ENCODE measurements around the gene STX8.

The STX8 gene

DNA sequence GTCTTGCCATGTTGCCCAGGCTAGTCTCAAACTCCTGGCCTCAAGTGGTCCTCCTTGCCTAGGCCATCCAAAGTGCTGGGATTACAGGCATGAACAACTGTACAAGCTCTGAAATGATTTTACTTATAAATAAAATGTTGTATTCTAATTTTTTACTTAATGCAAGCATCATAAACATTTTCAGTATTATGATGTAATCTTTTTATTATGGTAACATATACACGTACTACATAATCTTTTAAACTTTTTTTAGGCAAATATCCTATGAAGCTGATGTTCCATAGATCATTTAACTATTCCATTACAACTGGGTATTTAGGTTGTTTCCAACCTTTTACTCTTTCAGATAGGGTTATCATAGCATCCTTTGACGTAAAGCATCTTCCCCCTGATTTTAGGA is 35.9 kb upstream of the STX8 start:
- TF ChIP-seq FOXP2 (optimal IDR thresholded peaks at IDR 0.05; ENCODE audit: borderline replicate concordance, extremely low read depth, extremely low read length, insufficient read depth) (no peak), TAF1 (IDR thresholded peaks at IDR 0.05; ENCODE audit: borderline replicate concordance, insufficient read depth, low read length) (no peak), POLR2AphosphoS5 (IDR thresholded peaks at IDR 0.05; ENCODE audit: low read depth, low read length) (no peak), SIN3A (IDR thresholded peaks at IDR 0.05; ENCODE audit: borderline replicate concordance, insufficient read depth, low read length) (no peak)
- TF ChIP-seq, protein P1, sequence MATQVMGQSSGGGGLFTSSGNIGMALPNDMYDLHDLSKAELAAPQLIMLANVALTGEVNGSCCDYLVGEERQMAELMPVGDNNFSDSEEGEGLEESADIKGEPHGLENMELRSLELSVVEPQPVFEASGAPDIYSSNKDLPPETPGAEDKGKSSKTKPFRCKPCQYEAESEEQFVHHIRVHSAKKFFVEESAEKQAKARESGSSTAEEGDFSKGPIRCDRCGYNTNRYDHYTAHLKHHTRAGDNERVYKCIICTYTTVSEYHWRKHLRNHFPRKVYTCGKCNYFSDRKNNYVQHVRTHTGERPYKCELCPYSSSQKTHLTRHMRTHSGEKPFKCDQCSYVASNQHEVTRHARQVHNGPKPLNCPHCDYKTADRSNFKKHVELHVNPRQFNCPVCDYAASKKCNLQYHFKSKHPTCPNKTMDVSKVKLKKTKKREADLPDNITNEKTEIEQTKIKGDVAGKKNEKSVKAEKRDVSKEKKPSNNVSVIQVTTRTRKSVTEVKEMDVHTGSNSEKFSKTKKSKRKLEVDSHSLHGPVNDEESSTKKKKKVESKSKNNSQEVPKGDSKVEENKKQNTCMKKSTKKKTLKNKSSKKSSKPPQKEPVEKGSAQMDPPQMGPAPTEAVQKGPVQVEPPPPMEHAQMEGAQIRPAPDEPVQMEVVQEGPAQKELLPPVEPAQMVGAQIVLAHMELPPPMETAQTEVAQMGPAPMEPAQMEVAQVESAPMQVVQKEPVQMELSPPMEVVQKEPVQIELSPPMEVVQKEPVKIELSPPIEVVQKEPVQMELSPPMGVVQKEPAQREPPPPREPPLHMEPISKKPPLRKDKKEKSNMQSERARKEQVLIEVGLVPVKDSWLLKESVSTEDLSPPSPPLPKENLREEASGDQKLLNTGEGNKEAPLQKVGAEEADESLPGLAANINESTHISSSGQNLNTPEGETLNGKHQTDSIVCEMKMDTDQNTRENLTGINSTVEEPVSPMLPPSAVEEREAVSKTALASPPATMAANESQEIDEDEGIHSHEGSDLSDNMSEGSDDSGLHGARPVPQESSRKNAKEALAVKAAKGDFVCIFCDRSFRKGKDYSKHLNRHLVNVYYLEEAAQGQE (IDR thresholded peaks at IDR 0.05; ENCODE audit: insufficient read depth in 1 of 2, low read depth in 2 of 2, low read length in 2 of 2): no peak

DNA sequence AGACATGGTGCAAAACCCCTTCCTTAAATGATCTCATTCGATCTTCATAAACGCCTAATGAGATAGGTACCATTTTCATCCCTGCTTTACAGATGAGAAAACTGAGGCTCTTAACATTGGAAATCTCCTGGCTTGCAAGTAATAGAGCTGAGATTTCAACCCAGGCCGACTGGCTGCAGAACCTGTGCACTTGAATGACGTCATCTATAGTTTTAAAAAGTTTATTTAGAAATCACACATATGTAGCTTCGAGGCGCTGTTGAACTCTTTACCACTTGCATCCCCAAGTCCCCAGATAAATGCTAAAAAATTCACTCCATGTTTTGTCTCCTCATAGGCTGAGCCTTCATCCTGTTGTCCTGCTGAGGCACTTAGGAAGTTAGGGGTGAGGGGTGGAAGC is 30.8 kb upstream of the STX8 start:
- no peak for TF ChIP-seq SIN3A (IDR thresholded peaks at IDR 0.05; ENCODE audit: borderline replicate concordance, insufficient read depth, low read length)
- no peak for TF ChIP-seq POLR2AphosphoS5 (IDR thresholded peaks at IDR 0.05; ENCODE audit: low read depth, low read length)
- TF ChIP-seq FOXP2 (optimal IDR thresholded peaks at IDR 0.05; ENCODE audit: borderline replicate concordance, extremely low read depth, extremely low read length, insufficient read depth): no peak
- TF ChIP-seq TAF1 (IDR thresholded peaks at IDR 0.05; ENCODE audit: borderline replicate concordance, insufficient read depth, low read length): no peak
- TF ChIP-seq, protein P1 (IDR thresholded peaks at IDR 0.05; ENCODE audit: insufficient read depth in 1 of 2, low read depth in 2 of 2, low read length in 2 of 2): no peak

DNA sequence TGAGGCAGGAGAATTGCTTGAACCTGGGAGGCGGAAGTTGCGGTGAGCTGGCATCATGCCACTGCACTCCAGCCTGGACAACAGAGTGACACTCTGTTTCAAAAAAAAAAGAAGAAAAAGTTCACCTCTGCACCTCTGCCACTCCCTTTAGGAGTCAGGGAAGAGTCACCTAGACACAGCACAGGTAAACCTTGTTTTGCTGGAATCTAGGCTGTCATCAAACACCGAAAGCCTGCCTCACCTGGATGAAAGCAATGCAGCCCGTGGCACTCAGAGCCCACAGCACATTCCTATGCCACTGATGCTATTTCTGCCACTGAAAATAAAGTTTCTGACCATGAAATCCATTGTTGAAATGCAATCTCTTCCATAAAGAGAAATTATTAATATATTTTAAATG is 23.0 kb upstream of the STX8 start:
- TF ChIP-seq, protein P1 (IDR thresholded peaks at IDR 0.05; ENCODE audit: insufficient read depth in 1 of 2, low read depth in 2 of 2, low read length in 2 of 2): no peak
- TF ChIP-seq SIN3A (IDR thresholded peaks at IDR 0.05; ENCODE audit: borderline replicate concordance, insufficient read depth, low read length) (no peak), FOXP2 (optimal IDR thresholded peaks at IDR 0.05; ENCODE audit: borderline replicate concordance, extremely low read depth, extremely low read length, insufficient read depth) (no peak), TAF1 (IDR thresholded peaks at IDR 0.05; ENCODE audit: borderline replicate concordance, insufficient read depth, low read length) (no peak)

DNA sequence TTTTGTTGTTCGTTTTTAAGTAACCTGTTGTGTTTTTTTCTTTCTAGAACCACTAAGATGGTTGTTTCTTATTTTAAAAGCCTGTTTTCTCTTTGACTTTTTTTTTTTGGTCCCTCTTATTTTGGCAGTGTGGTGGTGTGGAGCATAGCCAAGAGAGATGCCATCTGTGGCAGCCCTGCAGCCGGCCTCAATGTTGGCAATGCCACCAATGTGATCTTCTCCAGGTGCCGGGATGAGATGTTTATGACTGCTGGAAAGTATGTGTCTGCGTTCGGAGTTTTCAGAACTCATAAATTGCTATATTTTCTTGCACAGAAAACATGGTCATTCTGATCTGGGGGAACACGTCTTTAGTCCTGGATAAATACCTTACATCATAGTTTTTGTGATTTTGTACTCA is 18.4 kb upstream of the STX8 start:
- TF ChIP-seq, protein P1 (IDR thresholded peaks at IDR 0.05; ENCODE audit: insufficient read depth in 1 of 2, low read depth in 2 of 2, low read length in 2 of 2): no peak
- TF ChIP-seq TAF1 (IDR thresholded peaks at IDR 0.05; ENCODE audit: borderline replicate concordance, insufficient read depth, low read length): no peak
- TF ChIP-seq FOXP2 (optimal IDR thresholded peaks at IDR 0.05; ENCODE audit: borderline replicate concordance, extremely low read depth, extremely low read length, insufficient read depth): no peak
- no peak for TF ChIP-seq POLR2AphosphoS5 (IDR thresholded peaks at IDR 0.05; ENCODE audit: low read depth, low read length)
- TF ChIP-seq SIN3A (IDR thresholded peaks at IDR 0.05; ENCODE audit: borderline replicate concordance, insufficient read depth, low read length): no peak
